Glomerular visceral epithelial cell (primary cell): ENCODE results near the gene RERE.

ENCODE experiments used
- DNase-seq: peaks from one replicate; pipeline ENCODE4 v3.0.0-alpha.2; 2016; ENCODE audit errors: extremely low spot score

The RERE gene

DNA sequence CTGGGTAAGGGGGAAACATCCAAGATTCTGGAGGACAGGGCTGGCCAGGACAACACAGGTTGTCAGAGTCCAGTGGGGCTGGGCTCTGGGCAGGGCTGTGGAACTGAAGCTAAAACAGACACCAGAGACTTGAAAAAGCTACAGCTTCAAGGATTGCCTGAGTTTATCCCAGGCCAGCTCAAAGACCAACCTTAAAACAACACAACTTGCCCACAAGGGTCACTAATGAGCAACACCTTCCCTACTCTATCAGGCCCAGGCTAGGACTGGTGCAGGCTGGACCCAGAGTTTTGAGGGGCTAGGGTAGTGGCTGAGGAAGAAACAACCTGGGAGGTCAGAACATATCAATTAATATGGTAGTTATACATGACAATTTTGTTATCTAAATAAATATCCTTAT, 338.9 kb downstream of the RERE start:
- DNase-seq, result no peak

DNA sequence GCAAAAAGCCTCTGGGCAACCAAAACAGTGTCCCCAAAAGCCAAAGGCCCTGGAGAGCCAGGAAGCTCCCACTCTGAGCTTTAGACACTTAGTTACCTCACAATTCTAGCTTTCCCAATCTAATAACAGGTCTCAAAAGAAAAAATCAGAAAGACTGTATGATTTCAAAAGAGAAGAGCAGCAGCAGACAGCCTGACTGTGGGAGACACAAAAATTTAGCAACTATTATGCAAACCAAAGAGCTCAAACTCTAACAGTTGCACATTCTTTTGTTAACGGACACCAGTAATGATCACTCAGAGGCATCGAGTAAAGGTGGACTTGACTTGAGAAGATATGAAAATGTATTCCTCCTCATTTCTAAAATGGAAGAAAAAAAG, 339.5 kb downstream of the RERE start:
- DNase-seq, result no peak

DNA sequence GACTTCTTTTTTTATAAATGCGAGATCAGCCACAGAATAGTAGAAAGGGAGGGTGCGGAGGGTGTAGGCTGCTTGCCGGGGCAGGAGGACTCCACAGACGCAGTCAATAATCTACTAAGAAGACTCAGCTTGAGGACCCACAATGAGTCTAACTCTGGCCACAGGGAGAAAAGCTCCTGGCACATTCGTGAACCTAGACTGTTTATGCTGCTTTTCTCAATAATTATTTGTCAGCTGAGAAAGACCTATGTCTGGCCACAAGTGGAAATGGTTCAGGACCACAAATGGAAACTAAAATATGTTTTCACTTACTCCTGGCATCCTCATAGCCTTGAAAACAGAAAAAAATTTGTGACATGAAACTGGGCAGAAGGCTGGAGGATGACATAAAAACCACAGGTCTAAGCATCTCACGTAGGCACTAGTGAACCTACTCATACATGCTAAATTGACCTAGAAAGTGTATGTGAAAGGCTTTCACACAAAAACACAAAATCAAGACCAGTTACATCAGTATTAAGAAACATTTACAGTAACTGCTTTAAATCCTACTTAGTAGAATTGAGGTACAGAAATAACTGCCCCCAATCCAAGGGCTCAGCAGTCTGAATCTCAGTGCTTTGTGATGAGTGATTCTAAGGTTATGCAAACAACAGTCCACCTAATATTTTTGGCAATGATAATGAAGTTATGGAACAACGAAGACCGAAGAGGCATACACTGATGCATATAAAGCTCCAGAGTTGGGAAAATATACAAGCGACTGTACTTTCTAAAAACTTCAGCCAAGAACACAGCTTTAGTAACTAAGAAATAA, 340.1 kb downstream of the RERE start:
- peak; percentile 75 for DNase-seq

DNA sequence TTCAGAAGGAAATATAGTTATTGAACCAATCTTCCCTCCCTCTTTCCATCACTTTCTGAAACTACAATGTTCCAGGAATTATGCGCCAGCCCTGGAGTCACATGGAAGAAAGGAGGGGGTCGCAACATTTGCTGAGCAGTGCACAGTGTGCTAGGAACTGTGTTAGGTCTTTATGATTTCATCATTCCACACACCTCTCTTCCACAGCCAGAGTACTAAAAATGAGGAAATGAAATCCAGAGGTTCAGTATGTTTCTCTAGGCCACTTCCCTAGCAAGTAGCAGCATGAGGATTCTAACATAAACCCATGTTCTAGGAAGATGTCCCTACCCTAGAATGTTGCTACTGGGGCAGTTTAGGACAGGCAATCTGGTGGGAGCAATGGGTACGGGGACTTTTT, 341.4 kb downstream of the RERE start:
- no peak for DNase-seq

DNA sequence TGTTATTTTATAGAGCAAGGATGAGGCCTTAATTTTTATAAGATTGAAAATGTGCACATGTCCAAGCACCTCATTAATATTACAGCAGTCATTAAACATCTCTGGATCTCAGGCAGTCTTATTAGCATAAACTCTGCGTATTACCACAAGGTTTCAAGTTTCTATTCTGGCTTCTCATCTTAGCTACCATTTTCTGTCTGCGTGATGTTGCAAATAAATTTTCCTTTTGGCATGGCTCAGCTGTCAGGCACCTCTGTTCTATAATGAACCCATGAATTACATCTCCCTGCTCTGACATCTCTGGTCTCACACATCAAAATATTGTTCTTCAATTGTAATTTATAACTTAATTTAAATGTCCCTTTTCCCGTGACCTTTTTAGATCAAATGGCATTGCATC, 343.1 kb downstream of the RERE start:
- no peak for DNase-seq

DNA sequence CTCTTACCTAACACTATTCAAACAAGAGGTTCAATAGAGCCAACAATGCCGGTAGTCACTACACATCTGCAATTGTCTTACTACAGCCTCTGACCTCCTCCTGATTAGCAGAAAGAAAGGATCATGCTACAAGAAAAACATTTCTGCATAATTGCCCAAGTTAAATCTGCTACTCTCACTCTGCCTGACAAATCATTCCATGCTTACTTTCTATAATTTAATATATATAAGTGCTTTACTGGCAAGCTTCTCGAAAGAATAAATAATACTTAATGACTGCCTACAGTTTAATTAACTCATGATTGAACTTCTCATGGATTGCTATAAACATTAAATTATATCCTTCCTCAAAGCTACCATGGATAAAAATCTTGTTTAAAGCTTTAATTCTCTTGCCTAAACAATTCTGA, 343.5 kb downstream of the RERE start:
- no peak for DNase-seq

DNA sequence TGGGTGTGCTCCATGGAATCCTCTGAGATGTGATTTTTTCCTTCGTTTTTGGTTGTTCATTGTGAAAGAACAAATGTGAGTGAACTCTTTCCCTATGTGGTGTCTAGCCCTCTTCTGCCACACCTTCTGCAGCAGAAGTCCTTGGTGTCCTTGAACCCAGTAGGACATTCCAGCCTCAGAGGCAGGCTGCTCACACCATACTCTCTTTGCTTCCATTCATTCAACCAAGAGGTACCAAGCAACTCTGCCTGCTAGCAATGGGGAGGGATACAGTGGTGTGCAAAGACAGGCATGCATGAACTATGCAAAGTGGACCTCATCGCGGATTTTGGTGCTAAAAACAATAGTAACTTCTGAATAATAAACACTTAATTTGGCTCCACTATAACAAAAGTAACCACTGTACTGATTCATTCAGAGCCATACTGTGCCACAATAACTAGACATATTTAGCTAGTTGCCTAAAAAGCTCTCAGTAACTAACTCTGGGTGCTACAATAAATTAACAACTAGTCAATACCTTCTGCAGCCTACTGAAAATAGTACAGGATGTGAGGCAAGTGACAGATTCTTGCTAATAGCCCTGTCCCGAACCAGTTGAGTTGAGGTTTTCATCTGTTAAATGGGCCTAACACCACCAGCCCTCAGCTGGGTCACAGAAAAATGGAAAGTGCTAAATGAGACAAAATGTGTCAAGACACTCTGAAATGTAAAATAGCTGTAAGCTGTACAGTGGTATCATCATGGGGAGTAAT, 344.1 kb downstream of the RERE start:
- no peak for DNase-seq

DNA sequence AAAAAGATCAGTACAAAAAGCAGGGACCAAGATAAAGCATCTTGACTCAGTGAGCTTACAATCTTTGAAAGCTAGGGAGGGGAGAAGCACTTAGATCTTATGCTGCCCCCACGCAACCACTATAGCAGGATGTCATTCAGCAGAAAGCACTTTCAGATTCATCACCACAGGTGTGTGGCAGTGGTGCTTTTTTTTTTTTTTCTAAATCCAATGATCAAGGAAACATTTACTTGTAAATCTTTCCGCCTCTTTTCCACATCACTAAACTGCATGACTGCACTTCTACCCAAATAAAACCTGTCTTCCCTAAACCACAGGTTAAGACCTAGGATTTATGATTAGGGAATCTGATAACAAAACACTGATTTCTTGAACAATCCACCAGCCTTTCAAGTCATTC, 344.8 kb downstream of the RERE start:
- no peak for DNase-seq

DNA sequence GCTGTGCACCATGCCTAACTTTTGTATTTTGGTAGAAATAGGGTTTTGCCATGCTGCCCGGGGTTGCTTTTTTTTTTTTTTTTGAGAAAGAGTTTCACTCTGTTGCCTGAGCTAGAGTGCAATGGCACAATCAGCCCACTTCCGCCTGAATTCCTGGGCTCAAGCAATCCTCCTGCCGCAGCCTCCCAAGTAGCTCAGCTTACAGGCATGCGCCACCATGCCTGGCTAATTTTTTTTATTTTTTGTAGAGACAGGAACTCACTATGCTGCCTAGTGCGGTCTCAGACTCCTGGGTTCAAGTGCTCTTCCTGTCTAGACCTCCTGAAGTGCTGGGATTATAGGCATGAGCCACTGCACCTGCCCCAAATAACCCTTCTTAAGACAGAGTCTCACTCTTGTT, 346.0 kb downstream of the RERE start:
- DNase-seq, result no peak

DNA sequence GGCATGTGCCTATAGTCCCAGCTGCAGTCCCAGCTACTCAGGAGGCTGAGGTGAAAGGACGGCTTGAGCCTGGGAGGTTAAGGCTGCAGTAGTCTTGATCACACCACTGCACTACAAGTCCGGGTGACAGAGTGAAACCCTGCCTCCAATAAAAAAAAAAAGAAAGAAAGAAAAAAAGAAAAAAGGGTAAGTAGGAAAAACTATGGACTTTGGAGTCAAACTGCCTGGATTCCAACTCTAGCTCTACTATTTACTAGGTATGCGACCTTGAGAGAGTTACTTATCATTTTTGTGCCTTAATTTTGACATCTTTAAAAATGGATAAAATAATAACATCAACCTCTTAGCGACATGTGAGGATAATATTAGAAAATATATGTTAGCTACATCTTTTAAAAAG, 348.7 kb downstream of the RERE start:
- DNase-seq, result no peak

DNA sequence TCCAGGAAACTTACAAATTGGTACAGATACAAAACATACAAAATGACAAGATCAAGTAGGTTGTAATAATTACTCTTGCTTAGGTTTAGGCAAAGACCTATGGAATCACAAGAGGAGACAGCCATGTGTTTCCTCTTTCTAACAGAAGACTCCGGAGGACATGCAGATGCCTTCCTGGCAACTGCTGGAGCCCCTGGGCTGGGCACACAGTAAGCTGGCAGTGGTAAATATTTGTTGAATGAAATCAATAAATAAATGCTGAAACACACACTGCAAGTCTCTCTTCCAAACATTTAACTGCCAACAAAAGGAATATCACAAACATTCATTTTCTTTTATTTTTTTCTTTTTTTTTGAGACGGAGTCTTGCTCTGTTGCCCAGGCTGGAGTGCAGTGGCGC, 350.1 kb downstream of the RERE start:
- no peak for DNase-seq

DNA sequence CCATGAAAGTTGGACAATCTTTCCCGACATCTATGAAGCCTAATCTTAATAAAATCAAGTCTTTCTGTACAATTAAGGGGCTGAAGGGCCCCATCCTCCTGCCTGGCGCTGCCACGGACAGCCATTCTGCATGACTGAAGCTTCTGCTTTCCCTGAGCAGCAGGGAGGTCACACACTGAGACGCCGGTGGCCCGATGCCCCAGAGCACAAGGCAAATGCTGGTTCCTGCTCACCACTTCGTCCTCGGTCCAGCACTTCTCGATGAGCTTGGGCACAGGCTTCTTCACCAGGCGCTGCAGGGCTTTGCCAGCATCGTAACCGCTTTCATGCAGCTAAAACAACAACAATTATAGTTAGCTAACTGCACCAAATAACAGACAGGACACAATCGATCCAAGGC, 351.7 kb downstream of the RERE start:
- no peak for DNase-seq

DNA sequence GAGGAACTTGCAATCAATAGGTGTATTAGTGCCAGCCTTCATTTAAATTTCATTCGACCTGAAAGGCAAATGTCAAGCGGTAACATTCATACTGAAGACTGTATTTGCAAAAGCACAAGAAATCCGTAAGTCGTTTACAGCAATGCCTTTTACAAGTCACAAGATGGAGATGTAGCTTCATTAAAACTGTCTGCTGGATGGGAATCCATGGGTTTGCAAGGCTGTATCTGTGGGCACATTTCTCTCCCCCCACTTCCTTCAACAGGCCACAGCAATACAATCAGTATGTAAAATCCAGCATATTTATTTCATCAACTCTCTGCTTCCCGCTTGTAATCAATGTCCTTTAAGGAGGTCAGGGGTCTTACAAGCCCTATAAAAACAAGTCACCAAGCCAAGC, 352.4 kb downstream of the RERE start:
- no peak for DNase-seq

DNA sequence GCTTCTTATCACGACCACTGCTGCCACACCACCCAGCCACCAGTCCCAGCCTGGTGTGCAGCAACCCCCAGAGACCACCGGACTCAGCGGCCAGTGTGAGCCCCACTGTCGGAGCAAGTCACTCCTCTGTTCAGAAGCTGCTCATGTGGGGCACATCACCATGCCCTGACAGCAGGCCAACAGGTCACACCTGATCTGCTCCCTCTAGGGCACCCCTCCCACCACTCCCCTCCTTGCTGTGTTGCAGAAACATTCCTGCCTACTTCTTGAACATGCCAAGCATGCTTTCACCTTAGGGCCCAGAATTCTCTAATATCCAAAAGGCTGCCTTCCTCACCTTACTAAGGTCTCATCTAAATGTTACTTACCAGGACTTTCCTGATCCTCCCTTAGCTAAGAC, 353.1 kb downstream of the RERE start:
- no peak for DNase-seq

DNA sequence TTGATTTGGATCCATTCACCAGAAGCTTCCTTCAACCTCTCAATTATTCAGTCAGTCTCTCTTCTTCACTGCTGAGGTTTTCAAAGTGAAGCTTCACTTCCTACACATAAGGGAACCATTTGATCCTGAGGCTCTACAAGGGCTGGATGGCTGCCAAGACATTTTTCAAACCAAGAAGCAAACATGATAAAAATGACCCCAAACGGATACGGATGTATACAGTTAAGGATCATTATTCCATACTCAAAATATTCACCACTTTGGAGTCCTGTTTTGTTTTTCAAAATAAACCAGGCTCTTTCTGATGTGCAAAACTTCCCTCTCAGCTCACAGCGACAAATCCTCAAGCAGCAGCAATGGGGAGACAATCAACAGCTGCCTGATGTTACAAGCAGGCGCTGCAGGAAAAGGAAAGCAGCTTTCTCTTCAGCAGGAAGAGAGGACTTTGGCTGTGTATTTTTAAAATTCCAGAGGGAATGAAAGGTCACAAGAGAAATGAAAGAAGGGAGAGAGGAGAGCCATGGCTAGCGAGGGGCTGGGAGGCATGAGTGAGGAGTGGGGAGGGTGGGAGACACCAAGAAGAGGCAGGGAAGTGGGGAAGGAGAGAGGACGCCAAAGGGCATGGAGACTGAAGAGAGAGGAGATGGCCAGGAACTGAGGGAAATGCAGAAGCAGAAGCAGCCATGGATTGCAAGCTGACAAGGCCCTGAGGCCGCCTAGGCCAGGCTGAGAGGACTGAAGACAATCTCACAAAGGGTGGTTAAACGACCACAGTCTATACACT, 354.1 kb downstream of the RERE start:
- no peak for DNase-seq

DNA sequence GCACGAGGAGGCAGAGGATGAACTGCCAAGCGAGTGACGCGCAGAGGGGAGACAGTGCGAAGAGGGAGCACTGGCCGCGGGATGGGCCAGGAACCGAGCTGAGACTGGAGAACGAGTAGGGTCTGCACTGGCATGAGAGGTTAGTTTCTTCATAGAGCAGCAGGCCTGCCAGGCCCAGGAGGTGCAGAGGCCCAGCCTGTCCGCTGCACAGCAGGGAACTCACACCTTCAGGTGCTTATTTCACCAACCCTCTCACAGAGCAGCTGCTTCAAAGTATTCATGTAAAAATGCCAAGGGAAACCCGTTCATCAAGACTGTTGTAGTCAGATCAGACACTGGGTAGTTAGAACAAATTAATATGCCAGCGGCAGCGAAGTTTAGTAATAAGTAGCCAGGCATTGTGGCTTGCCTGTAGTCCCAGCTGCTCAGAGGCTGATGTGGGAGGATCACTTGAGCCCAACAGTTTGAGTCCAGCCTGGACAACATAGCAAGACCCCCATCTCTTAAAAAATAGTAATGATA, 355.0 kb downstream of the RERE start:
- no peak for DNase-seq

DNA sequence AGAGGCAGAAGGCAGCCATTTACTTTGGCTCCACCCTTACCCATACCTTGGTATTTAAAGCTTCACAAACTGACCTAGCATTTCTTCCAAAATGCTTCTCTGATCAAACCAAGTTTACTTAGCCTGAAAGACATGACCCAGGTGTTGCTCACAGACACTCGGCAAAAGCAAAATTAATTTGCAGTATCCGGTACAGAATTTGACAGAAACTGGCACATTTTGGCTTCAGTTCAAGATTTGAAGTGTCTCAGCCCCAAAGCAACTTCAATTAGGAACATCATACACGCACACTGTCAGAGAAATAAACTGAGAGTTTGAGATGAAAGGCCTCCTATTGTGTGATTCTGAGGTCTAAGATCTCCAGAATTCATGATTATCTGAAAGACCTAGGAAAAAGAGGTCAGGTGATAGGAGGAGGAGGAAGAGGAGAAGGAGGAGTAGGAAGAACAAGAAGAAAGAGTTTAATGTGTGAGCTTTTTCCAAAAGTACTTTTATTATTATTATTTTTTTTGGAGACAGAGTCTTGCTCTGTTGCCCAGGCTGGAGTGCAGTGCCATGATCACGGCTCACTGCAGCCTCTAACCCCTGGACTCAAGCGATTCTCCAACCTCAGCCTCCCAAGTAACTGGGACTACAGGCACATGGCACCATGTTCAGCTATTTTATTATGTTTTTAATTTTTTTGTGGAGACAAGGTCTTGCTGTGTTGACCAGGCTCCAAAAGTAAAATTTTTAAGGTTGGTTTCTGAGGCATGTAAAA, 355.9 kb downstream of the RERE start:
- DNase-seq, result no peak

DNA sequence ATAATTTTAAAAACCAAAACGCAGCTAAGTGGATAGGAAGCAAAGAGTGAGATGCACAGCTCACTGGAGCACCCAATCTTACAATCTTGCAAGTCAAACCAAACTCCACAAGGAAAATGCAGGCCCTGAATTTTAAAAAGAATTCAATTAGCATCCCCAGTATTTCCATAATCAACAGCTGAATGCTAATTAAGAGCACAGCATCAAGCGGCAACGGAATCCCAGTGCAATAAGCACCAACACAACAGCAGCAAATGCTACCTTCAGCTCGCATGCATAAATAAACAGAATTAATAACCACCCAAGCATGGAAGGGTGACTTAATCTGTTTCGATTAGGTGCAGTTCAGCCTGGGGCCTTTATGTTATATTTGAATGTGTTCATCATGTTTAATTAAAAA, 356.7 kb downstream of the RERE start:
- DNase-seq, result no peak

DNA sequence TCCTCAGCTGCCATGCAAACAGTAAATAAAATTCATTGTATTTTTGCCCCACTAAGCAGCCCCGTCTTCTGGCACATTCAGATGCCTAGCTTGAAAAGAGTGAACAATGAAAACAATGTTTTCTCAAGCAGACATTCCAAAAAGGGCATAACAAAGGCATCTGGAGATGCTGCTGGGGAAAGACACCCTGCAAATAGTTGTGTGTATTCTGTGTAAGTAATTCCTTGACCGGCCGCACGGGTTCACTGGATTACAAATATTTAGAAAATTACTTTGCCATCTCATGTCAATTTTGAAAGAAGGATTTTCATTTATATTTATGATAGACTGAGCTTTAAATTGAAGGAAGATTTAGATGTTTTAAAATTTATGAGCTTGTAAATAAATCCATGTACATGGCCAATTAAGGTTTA, 357.3 kb downstream of the RERE start:
- no peak for DNase-seq

DNA sequence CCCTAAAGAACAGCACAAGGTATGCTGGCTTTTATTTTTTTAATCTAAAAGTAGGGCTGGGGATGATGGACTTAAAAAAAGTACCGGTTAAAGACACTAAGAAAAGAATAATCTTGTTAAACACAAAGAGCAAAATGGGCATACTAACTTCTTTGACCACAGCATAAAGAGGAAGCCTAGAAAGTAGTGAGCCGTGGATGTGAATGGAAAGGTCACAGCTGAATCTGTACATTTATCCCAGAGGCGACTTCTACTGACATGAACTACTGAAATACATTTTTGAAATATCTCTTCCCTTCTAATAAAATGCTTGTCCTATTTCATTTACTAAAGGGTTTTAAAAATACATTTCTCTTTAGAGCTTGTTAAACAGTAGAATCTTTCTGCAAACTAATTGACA, 358.8 kb downstream of the RERE start:
- no peak for DNase-seq

DNA sequence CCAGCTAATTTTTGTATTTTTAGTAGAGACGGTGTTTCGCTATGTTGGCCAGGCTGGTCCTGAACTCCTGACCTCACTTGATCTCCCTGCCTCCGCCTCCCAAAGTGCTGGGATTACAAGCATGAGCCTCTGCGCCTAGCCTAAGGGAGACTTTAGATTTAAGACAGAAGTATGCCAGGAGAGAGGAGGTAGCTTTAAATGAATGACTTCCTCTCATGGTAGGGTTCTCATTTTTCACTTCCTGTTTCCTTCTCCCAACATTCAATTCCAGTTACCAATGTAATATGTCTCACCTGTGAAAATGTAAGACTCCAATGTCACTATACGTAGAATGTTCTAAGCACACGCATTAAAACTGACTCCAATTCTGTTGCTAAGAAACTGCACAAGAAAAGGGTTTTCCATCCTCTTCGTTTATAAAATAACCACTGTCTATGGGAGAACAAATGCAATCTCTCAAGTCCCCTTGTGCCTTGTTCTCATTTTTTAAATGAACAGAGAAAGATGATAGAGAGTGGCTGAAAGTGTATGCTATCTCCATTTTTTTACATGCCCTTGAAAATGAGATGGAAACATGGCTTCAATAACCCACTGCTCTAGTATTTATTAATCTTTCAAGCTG, 359.6 kb downstream of the RERE start:
- DNase-seq, result no peak
